ENCODE data around the gene DPH3. TPM values are rescaled to one million over a fixed set of nuclear protein-coding genes. Genes with fewer than 3 reads are reported as not detected.

DPH3 gene
- total and polyA plus RNA-seq, 2 experiments from 2014 or later: 15.3 to 84.3 TPM

- Histone ChIP-seq H3K4me3 (no peak overlapping the region), H3K79me2 (replicated peaks; ENCODE audit: insufficient read depth) (no peaks in the 10 kb centered on the region), H3K4me2 (no peak overlapping the region), H3K9me2 (ENCODE audit: insufficient read depth) (no peaks in the 10 kb centered on the region), H3K36me3 (ENCODE audit: insufficient read depth) (no peaks in the 10 kb centered on the region), H3K4me1 (ENCODE audit: insufficient read depth) (no peaks in the 10 kb centered on the region), H3F3A (replicated peaks; ENCODE audit: low read depth) (no peaks in the 10 kb centered on the region), H3K27ac (ENCODE audit: low read depth) (no peak overlapping the region), H4K20me1 (replicated peaks; ENCODE audit: insufficient read depth) (no peaks in the 10 kb centered on the region; the same call in 1 of the 2 replicates), H3K27me3 (ENCODE audit: insufficient read depth) (no peaks in the 10 kb centered on the region), H2AFZ (no peak overlapping the region)
- no peak overlapping the region for H3K27ac Mint-ChIP-seq
- ATAC-seq (no peak), DNase-seq (ENCODE audit: low spot score) (no peak)
- no peak overlapping the region for H3K4me3 Mint-ChIP-seq
- H3K4me1 Mint-ChIP-seq: peaks cover 4% of the 10 kb centered on the region; the same call in 2 of the 3 replicates
- no peaks in the 10 kb centered on the region for H3K9me3 Mint-ChIP-seq
- H3K36me3 Mint-ChIP-seq (ENCODE audit: low read depth): no peaks in the 10 kb centered on the region
- peaks cover 6% of the 10 kb centered on the region for H3K27me3 Mint-ChIP-seq (ENCODE audit: insufficient read depth, low read depth, poor library complexity)
- TF ChIP-seq STAT1 (IDR thresholded peaks at IDR 0.05; ENCODE audit: unreplicated experiment) (no peak), ZNF114 (CRISPR knock-in tag; IDR thresholded peaks at IDR 0.05) (no peak), EZH2 (IDR thresholded peaks at IDR 0.05; ENCODE audit: low read depth, unreplicated experiment) (no peak), JUNB (IDR thresholded peaks at IDR 0.05; ENCODE audit: unreplicated experiment) (no peak), EZH2phosphoT487 (IDR thresholded peaks at IDR 0.05; ENCODE audit: unreplicated experiment) (no peak), CTCF (conservative IDR thresholded peaks at IDR 0.05; ENCODE audit: low read depth in 2 of 2) (no peak), NANOG (IDR thresholded peaks at IDR 0.05; ENCODE audit: borderline replicate concordance) (no peak), POLR2AphosphoS5 (IDR thresholded peaks at IDR 0.05; ENCODE audit: low read depth) (no peak), ZNF462 (CRISPR knock-in tag; IDR thresholded peaks at IDR 0.05) (no peak), CREB1 (CRISPR knock-in tag; IDR thresholded peaks at IDR 0.05; ENCODE audit: low read depth) (no peak), REST (IDR thresholded peaks at IDR 0.05; ENCODE audit: unreplicated experiment) (no peak), ZNF331 (CRISPR knock-in tag; IDR thresholded peaks at IDR 0.05; ENCODE audit: low read depth) (no peak), ETS1 (IDR thresholded peaks at IDR 0.05) (no peak)
Measured at GRCh38 chr3:16252243-16252978, 12.3 kb downstream of the DPH3 start.
